ENCODE data around the gene TM6SF1. TPM values are rescaled to one million over a fixed set of nuclear protein-coding genes. Genes with fewer than 3 reads are reported as not detected.

The TM6SF1 gene
- total RNA-seq, 1 donor from 2014 or later: not detected

DNA sequence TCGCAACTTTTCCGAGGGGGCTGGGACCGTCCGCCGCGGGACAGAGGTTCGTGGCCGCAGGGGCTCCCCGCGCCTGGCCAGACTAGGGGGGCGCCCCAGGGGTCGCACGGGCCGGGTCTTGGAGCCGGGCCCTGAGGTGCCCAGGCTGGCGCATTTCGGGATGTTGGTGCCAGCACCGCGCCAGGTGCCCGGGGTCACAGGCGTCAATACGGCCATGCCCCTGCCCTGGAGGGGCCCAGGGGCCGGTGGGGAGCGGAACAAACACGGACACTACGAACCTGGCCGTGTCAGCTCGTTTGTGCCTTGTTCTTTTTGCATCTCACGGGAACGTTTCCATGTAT, 366 bp downstream of the TM6SF1 start:
- H3K9me3 ChIP-seq (ENCODE audit: low read depth): no peaks in the 10 kb centered on the region
- peaks cover 37% of the 10 kb centered on the region for H3K27me3 Mint-ChIP-seq (ENCODE audit: insufficient read depth, low read depth)
- H4K20me1 ChIP-seq (ENCODE audit: low read depth): peaks cover 7% of the 10 kb centered on the region
- no peaks in the 10 kb centered on the region for H3K36me3 Mint-ChIP-seq
- H3F3A ChIP-seq (ENCODE audit: low read depth): no peaks in the 10 kb centered on the region
- peaks cover 56% of the 10 kb centered on the region for H3K27me3 ChIP-seq
- TF ChIP-seq, protein P1, sequence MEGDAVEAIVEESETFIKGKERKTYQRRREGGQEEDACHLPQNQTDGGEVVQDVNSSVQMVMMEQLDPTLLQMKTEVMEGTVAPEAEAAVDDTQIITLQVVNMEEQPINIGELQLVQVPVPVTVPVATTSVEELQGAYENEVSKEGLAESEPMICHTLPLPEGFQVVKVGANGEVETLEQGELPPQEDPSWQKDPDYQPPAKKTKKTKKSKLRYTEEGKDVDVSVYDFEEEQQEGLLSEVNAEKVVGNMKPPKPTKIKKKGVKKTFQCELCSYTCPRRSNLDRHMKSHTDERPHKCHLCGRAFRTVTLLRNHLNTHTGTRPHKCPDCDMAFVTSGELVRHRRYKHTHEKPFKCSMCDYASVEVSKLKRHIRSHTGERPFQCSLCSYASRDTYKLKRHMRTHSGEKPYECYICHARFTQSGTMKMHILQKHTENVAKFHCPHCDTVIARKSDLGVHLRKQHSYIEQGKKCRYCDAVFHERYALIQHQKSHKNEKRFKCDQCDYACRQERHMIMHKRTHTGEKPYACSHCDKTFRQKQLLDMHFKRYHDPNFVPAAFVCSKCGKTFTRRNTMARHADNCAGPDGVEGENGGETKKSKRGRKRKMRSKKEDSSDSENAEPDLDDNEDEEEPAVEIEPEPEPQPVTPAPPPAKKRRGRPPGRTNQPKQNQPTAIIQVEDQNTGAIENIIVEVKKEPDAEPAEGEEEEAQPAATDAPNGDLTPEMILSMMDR (IDR thresholded peaks at IDR 0.05): no peak
- TF ChIP-seq EZH2phosphoT487 (IDR thresholded peaks at IDR 0.05) (peak; percentile 77), EZH2 (IDR thresholded peaks at IDR 0.05) (peak; percentile 82)
- no peak overlapping the region for H3K9ac ChIP-seq
- peak overlapping the region; percentile 96 for H3K4me2 ChIP-seq
- no peak overlapping the region for H3K27ac ChIP-seq
- peaks cover 11% of the 10 kb centered on the region for H3K9me3 Mint-ChIP-seq
- H3K36me3 ChIP-seq: no peaks in the 10 kb centered on the region
- peaks cover 8% of the 10 kb centered on the region for H3K4me1 Mint-ChIP-seq
- peak overlapping the region; percentile 72 for H2AFZ ChIP-seq (replicated peaks)
- no peak for DNase-seq (ENCODE audit: low spot score)
- peak overlapping the region; percentile 75 for H3K4me3 Mint-ChIP-seq
- no peak overlapping the region for H3K27ac Mint-ChIP-seq
- no peaks in the 10 kb centered on the region for H3K4me1 ChIP-seq
- H3K4me3 ChIP-seq: peak overlapping the region; percentile 62
- H3K79me2 ChIP-seq (ENCODE audit: low read depth): no peaks in the 10 kb centered on the region

DNA sequence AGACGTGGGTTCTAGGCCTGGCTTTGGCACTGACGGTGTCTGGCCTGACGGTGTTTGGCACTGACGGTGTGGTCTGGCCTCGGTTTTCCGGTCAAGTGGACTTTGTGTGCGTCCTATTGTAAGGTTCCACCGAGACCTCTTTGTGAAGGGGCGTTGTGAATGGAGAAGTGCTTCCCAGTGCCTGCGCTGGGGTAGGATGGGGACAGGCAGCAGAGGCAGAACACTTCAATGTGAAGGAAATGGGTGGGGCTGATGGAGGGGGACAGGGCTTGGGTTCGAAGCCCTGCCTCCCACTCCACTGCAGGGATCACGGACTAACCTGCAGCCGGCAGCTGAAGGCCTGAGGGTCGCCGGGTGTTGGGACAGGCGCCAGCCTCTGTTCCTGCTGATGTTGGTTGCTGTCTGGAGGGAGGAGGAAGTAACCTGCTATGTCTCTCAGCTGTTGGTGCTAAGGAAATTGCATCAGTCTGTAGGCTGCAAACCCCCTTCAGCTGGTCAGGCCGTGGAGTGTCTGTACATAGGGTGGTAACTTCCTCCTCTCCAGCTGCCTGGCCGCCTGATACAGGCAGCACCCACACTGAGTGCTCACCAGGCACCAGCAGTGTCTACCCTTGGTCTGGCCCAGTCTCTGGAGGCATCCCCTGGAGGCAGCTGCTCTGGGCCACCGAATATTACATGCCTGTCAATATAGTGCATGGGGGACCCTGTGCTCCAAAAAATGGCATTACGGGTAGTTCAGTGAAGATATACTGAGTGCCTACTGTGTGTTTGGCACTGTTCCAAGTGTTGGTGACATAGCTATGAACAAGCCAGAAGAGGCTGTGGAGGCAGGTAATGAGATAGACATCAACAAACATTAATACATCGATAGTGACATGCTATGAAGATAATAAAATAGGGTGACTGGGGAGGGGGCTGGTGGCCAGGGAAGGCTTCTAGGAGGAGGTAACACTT, 1.1 kb downstream of the TM6SF1 start:
- Histone ChIP-seq H3K4me3 (no peak overlapping the region), H2AFZ (replicated peaks) (no peak overlapping the region), H4K20me1 (ENCODE audit: low read depth) (peaks cover 7% of the 10 kb centered on the region), H3K79me2 (ENCODE audit: low read depth) (no peaks in the 10 kb centered on the region), H3K27ac (no peak overlapping the region), H3K9ac (no peak overlapping the region), H3K4me1 (no peaks in the 10 kb centered on the region), H3K36me3 (no peaks in the 10 kb centered on the region), H3K9me3 (ENCODE audit: low read depth) (no peaks in the 10 kb centered on the region), H3K27me3 (peaks cover 56% of the 10 kb centered on the region), H3F3A (ENCODE audit: low read depth) (no peaks in the 10 kb centered on the region), H3K4me2 (peak overlapping the region; percentile 96)
- Mint-ChIP-seq H3K4me1 (peaks cover 14% of the 10 kb centered on the region), H3K9me3 (peaks cover 11% of the 10 kb centered on the region), H3K4me3 (peak overlapping the region; percentile 75), H3K27ac (no peak overlapping the region), H3K27me3 (ENCODE audit: insufficient read depth, low read depth) (peaks cover 37% of the 10 kb centered on the region), H3K36me3 (no peaks in the 10 kb centered on the region)
- TF ChIP-seq EZH2 (IDR thresholded peaks at IDR 0.05): no peak
- TF ChIP-seq EZH2phosphoT487 (IDR thresholded peaks at IDR 0.05): no peak
- TF ChIP-seq, protein P1 (IDR thresholded peaks at IDR 0.05): no peak
- no peak for DNase-seq (ENCODE audit: low spot score)

DNA sequence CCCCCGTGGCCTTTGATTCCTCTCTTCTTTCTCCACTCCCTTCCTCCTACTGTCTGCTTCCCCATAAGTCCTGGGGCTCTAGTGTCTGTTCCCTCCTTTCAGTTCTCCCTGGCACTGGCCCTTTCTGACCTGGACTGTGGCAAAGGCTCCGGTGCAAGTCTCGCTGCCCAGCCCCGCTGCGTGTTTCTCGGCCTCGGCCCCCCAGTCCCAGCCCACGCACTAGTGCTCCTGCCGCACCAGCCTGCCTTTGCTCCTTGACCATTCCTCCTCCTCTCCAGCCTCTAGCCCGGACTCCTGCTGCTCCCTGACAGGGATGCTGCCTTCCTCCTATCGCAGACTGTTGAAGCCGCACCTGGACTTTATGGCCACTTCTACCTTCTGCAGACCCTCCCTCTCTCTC, 2.1 kb downstream of the TM6SF1 start:
- Mint-ChIP-seq H3K9me3 (peaks cover 11% of the 10 kb centered on the region), H3K4me1 (peaks cover 14% of the 10 kb centered on the region), H3K36me3 (no peaks in the 10 kb centered on the region), H3K27ac (no peak overlapping the region), H3K27me3 (ENCODE audit: insufficient read depth, low read depth) (peaks cover 32% of the 10 kb centered on the region), H3K4me3 (no peak overlapping the region)
- Histone ChIP-seq H3K9me3 (ENCODE audit: low read depth) (no peaks in the 10 kb centered on the region), H3K4me1 (no peaks in the 10 kb centered on the region), H3F3A (ENCODE audit: low read depth) (no peaks in the 10 kb centered on the region), H2AFZ (replicated peaks) (no peak overlapping the region), H3K27me3 (peaks cover 56% of the 10 kb centered on the region), H4K20me1 (ENCODE audit: low read depth) (peaks cover 7% of the 10 kb centered on the region), H3K27ac (no peak overlapping the region), H3K79me2 (ENCODE audit: low read depth) (no peaks in the 10 kb centered on the region), H3K9ac (no peak overlapping the region), H3K36me3 (no peaks in the 10 kb centered on the region), H3K4me3 (no peak overlapping the region), H3K4me2 (no peak overlapping the region)
- DNase-seq (ENCODE audit: low spot score): no peak
- no peak for TF ChIP-seq EZH2 (IDR thresholded peaks at IDR 0.05)
- TF ChIP-seq EZH2phosphoT487 (IDR thresholded peaks at IDR 0.05): no peak
- TF ChIP-seq, protein P1 (IDR thresholded peaks at IDR 0.05): no peak
